Measurements from ENCODE around the gene NONO.
A peak's percentile ranks its signal among the peaks of the same experiment; 100 is the strongest.

NONO gene

DNA sequence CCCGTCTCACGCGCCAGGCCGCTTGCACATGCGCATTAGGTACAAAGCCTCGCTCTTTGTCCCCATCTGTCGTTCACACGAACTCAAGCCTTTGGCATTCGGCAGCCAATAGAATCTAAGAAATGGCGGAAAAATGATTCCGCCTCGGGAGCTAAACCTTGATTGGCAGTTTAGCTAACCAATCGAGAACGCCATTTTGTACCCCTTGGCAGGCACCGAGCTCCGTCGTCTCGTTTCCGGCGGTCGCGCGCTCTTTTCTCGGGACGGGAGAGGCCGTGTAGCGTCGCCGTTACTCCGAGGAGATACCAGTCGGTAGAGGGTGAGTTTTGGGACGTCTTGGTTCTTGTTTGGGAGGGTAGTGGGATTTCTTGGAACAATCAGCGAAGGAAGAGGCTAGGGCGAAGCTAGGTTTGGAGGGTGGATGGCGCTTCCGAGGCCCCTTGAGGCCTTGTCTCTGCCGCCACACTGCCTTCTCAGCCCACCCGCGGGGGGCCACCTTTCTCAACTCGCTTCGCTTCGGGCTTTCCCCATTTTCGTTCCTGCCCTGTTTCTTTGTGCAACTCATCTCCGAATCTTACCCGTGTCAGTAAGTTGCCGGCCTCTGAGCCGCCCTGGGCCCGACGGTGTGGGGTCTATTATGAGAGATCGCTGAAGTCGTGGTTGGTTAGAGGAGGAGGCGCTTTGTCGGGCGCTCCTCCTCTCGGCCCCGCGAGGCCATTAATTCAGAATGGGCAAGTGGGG is at the start of gene NONO:
NONO (plus strand) TSS at position 233 of the 741 bp plus-strand sequence. CDS start 7,003 bp downstream, outside the sequence.
- H3K4me3 ChIP-seq (ENCODE audit: low read length) = peak within 1 kb of the TSS; percentile 97
- H3K9ac ChIP-seq (ENCODE audit: low read depth, low read length) = peak within 1 kb of the TSS; percentile 100
- no peaks in the 10 kb centered on the region for H3K9me3 ChIP-seq (ENCODE audit: insufficient read depth, low read depth, low read length)
- H3K36me3 ChIP-seq (ENCODE audit: insufficient read depth, low read depth, low read length) = peaks cover 39% of the 10 kb centered on the region; the same call in 1 of the 2 replicates
- H3K4me1 ChIP-seq (ENCODE audit: insufficient read depth, low read length) = peaks cover 6% of the 10 kb centered on the region
- no peaks in the 10 kb centered on the region for H3K27me3 ChIP-seq (ENCODE audit: insufficient read depth, low read length)
- peak within 1 kb of the TSS; percentile 80 for H3K27ac ChIP-seq (ENCODE audit: low read length)

- peaks cover 11% of the 10 kb centered on the region for H3K36me3 ChIP-seq (ENCODE audit: insufficient read depth, low read depth, low read length)
- H3K4me3 ChIP-seq (ENCODE audit: low read length) = no peak overlapping the region
- no peak overlapping the region for H3K27ac ChIP-seq (ENCODE audit: low read length)
- H3K9ac ChIP-seq (ENCODE audit: low read depth, low read length) = no peak overlapping the region
- H3K27me3 ChIP-seq (ENCODE audit: insufficient read depth, low read length) = no peaks in the 10 kb centered on the region
- H3K4me1 ChIP-seq (ENCODE audit: insufficient read depth, low read length) = no peaks in the 10 kb centered on the region
- no peaks in the 10 kb centered on the region for H3K9me3 ChIP-seq (ENCODE audit: insufficient read depth, low read depth, low read length)
Observed at GRCh38 chrX:71235482-71235881, 48.0 kb upstream of the NONO start.

DNA sequence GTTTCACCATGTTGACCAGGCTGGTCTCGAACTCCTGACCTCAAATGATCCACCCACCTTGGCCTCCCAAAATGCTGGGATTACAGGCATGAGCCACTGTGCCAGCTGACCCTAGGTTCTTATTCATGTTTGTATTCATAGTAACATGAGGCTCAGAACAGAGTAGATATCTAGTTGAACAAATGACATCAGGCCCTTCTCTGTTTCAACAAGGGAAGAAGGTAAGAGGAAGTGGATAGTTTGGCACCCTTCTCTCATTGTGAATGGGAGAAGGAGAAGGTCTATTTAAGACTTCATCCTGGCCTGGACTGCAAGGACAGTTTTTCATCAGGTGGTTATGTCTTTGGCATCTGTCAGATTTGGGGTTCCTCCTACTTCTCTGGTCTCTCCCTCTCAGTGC is 46.6 kb upstream of the NONO start:
- Histone ChIP-seq H3K9ac (ENCODE audit: low read depth, low read length) (no peak overlapping the region), H3K4me1 (ENCODE audit: insufficient read depth, low read length) (no peaks in the 10 kb centered on the region), H3K27me3 (ENCODE audit: insufficient read depth, low read length) (no peaks in the 10 kb centered on the region), H3K4me3 (ENCODE audit: low read length) (no peak overlapping the region), H3K27ac (ENCODE audit: low read length) (no peak overlapping the region), H3K9me3 (ENCODE audit: insufficient read depth, low read depth, low read length) (no peaks in the 10 kb centered on the region), H3K36me3 (ENCODE audit: insufficient read depth, low read depth, low read length) (peaks cover 24% of the 10 kb centered on the region)

DNA sequence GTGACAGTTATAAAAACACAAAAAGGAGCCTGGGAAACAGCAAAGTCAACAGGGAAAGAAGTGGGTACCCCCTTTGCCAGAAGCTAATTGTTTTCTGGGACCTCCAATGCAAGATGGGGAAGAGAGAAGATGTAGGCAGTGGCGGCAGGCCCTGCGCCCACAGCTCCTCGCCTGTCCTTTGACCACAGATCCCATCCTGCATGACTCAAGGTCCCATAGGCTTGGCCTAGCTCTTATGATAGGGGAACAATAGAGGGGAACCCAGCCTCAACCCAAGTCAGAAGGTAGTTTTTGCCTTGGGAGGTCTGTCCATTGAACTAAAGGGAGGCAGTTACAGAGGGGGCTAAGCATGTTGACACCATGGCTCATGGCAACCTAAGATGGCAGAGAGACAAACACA is 43.7 kb upstream of the NONO start:
- no peak overlapping the region for H3K9ac ChIP-seq (ENCODE audit: low read depth, low read length)
- H3K36me3 ChIP-seq (ENCODE audit: insufficient read depth, low read depth, low read length) = peaks cover 54% of the 10 kb centered on the region
- H3K4me1 ChIP-seq (ENCODE audit: insufficient read depth, low read length) = no peaks in the 10 kb centered on the region
- H3K27ac ChIP-seq (ENCODE audit: low read length) = no peak overlapping the region
- no peaks in the 10 kb centered on the region for H3K27me3 ChIP-seq (ENCODE audit: insufficient read depth, low read length)
- no peaks in the 10 kb centered on the region for H3K9me3 ChIP-seq (ENCODE audit: insufficient read depth, low read depth, low read length)
- H3K4me3 ChIP-seq (ENCODE audit: low read length) = no peak overlapping the region

DNA sequence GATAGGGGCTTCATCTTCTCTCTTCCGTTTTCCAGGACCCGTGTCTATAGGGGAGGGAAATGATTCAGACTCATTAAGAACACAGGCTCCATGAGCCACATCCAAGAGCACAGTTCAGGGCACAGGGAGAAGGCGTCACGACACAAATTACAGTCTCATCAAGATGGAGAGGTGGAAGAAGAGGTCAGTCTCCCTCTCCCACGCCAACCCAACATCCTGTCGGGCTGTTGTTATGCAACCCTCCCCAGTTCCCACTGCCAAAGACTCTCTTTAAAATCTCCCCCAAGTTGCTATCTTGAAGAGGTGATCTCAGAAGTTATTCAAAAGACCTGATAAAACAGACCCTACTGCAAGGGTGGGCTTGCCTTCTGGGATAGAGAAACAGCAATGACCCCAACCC is 42.1 kb upstream of the NONO start:
- Histone ChIP-seq H3K9ac (ENCODE audit: low read depth, low read length) (no peak overlapping the region), H3K4me3 (ENCODE audit: low read length) (no peak overlapping the region), H3K9me3 (ENCODE audit: insufficient read depth, low read depth, low read length) (no peaks in the 10 kb centered on the region), H3K4me1 (ENCODE audit: insufficient read depth, low read length) (no peaks in the 10 kb centered on the region), H3K27ac (ENCODE audit: low read length) (no peak overlapping the region), H3K27me3 (ENCODE audit: insufficient read depth, low read length) (no peaks in the 10 kb centered on the region), H3K36me3 (ENCODE audit: insufficient read depth, low read depth, low read length) (peaks cover 68% of the 10 kb centered on the region)

DNA sequence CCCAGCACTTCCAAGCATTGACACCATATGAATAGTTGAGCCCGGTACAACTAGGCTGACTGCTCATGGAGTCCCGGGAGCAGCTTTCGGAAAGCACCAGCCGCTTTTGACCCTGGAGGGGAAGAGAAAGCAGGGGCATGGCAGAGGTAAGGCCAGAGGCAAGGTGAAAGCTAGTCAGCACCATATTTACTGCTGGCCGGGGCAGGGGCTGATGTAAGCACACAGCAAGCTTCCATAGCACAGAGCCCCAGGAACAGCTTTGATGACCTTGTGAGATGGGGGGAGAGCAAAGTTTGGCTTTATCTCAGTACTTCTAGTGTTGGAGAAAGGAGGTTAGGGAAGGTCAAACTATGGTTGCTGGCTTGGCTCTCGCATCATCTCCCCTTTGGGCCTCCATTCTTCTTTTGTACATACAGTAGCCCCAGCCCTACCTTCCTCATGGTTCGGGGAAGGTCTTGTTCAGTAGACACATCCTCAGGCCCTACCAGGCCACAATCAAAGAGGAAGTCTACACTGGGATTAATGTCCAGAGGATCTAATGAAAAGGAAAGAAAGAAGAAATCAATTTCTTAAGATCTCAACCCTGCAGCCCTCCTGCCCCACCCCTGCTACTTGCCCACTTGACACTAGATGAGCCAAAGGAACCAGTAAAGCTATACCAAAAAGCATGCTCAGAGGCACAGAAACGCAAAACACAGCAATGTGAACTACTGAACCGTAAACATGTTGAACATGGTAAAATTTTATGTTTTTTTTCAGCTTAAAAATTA is 38.9 kb upstream of the NONO start:
- no peaks in the 10 kb centered on the region for H3K9me3 ChIP-seq (ENCODE audit: insufficient read depth, low read depth, low read length)
- H3K4me3 ChIP-seq (ENCODE audit: low read length) = no peak overlapping the region
- peaks cover 99% of the 10 kb centered on the region for H3K36me3 ChIP-seq (ENCODE audit: insufficient read depth, low read depth, low read length)
- H3K9ac ChIP-seq (ENCODE audit: low read depth, low read length) = no peak overlapping the region
- H3K27ac ChIP-seq (ENCODE audit: low read length) = no peak overlapping the region
- no peaks in the 10 kb centered on the region for H3K27me3 ChIP-seq (ENCODE audit: insufficient read depth, low read length)
- H3K4me1 ChIP-seq (ENCODE audit: insufficient read depth, low read length) = no peaks in the 10 kb centered on the region

GRCh38 chrX:71245159-71245558 is 38.3 kb upstream of the NONO start:
- Histone ChIP-seq H3K9me3 (ENCODE audit: insufficient read depth, low read depth, low read length) (no peaks in the 10 kb centered on the region), H3K4me1 (ENCODE audit: insufficient read depth, low read length) (no peaks in the 10 kb centered on the region), H3K9ac (ENCODE audit: low read depth, low read length) (no peak overlapping the region), H3K4me3 (ENCODE audit: low read length) (no peak overlapping the region), H3K36me3 (ENCODE audit: insufficient read depth, low read depth, low read length) (peaks cover 98% of the 10 kb centered on the region), H3K27ac (ENCODE audit: low read length) (no peak overlapping the region), H3K27me3 (ENCODE audit: insufficient read depth, low read length) (no peaks in the 10 kb centered on the region)

GRCh38 chrX:71250841-71251240 is 32.6 kb upstream of the NONO start:
- no peaks in the 10 kb centered on the region for H3K9me3 ChIP-seq (ENCODE audit: insufficient read depth, low read depth, low read length)
- H3K4me1 ChIP-seq (ENCODE audit: insufficient read depth, low read length) = peaks cover 3% of the 10 kb centered on the region; the same call in 1 of the 2 replicates
- H3K36me3 ChIP-seq (ENCODE audit: insufficient read depth, low read depth, low read length) = peaks cover 52% of the 10 kb centered on the region
- no peaks in the 10 kb centered on the region for H3K27me3 ChIP-seq (ENCODE audit: insufficient read depth, low read length)
- no peak overlapping the region for H3K27ac ChIP-seq (ENCODE audit: low read length)
- no peak overlapping the region for H3K9ac ChIP-seq (ENCODE audit: low read depth, low read length)
- no peak overlapping the region for H3K4me3 ChIP-seq (ENCODE audit: low read length)

GRCh38 chrX:71251466-71251973 is 31.9 kb upstream of the NONO start:
- H3K4me1 ChIP-seq (ENCODE audit: insufficient read depth, low read length) = peaks cover 3% of the 10 kb centered on the region; the same call in 1 of the 2 replicates
- H3K9ac ChIP-seq (ENCODE audit: low read depth, low read length) = peak overlapping the region; percentile 76; the same call in 1 of the 2 replicates
- H3K36me3 ChIP-seq (ENCODE audit: insufficient read depth, low read depth, low read length) = peaks cover 46% of the 10 kb centered on the region
- no peaks in the 10 kb centered on the region for H3K9me3 ChIP-seq (ENCODE audit: insufficient read depth, low read depth, low read length)
- H3K27me3 ChIP-seq (ENCODE audit: insufficient read depth, low read length) = no peaks in the 10 kb centered on the region
- peak overlapping the region; percentile 90 for H3K4me3 ChIP-seq (ENCODE audit: low read length)
- no peak overlapping the region for H3K27ac ChIP-seq (ENCODE audit: low read length)

GRCh38 chrX:71252221-71252620 is 31.2 kb upstream of the NONO start:
- Histone ChIP-seq H3K36me3 (ENCODE audit: insufficient read depth, low read depth, low read length) (peaks cover 39% of the 10 kb centered on the region), H3K9me3 (ENCODE audit: insufficient read depth, low read depth, low read length) (no peaks in the 10 kb centered on the region)

DNA sequence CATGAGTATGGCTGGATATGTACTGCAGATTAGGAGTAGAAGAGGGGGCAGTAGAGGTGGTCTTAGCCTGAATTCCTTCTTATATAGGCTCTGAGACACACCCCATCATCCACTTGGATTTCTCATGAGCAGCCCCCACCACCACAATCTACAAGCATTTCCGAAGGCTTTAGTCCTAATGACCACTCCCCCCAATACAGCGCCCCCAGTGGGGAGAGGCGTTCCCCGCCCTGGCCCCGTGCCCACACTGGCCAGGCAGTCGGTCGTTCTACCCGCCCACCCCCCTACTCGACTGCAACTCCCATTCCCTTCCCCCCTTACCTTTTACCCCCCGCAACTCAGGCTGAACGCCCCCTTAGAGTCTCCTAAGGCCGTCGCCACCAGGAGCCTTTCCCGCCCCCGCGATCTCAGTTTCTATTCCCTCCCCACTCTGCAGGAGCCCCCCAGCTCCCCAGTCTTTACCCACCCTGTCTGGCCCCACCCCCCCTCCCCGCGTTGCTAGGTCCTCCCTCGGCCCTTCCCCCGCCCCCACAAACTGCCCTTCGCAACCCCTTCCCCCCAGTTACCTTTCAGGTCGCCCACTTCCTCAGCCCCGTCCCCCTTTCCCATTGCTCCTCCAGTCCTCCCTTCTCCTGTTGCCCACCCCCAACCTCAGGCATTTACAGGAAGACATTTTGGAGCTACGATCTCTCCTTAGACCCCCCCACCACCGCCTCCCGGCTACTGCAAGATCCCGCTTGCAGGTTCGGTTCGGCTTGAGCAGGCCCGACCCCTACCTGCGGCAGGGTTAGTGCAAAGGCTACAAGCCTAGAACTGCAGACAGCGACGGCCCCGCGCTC is 30.0 kb upstream of the NONO start:
- Histone ChIP-seq H3K4me1 (ENCODE audit: insufficient read depth, low read length) (peaks cover 3% of the 10 kb centered on the region; the same call in 1 of the 2 replicates), H3K9ac (ENCODE audit: low read depth, low read length) (peak overlapping the region; percentile 90; the same call in 1 of the 2 replicates), H3K36me3 (ENCODE audit: insufficient read depth, low read depth, low read length) (peaks cover 26% of the 10 kb centered on the region), H3K4me3 (ENCODE audit: low read length) (peak overlapping the region; percentile 90), H3K9me3 (ENCODE audit: insufficient read depth, low read depth, low read length) (no peaks in the 10 kb centered on the region), H3K27me3 (ENCODE audit: insufficient read depth, low read length) (no peaks in the 10 kb centered on the region), H3K27ac (ENCODE audit: low read length) (peak overlapping the region; percentile 56)

More at GRCh38 chrX:71252221-71252620, 31.2 kb upstream of the NONO start:
- peak overlapping the region; percentile 77 for H3K27ac ChIP-seq (ENCODE audit: low read length)
- peak overlapping the region; percentile 76; the same call in 1 of the 2 replicates for H3K9ac ChIP-seq (ENCODE audit: low read depth, low read length)
- no peaks in the 10 kb centered on the region for H3K27me3 ChIP-seq (ENCODE audit: insufficient read depth, low read length)
- peaks cover 3% of the 10 kb centered on the region; the same call in 1 of the 2 replicates for H3K4me1 ChIP-seq (ENCODE audit: insufficient read depth, low read length)
- H3K4me3 ChIP-seq (ENCODE audit: low read length) = peak overlapping the region; percentile 90
